HepG2 (cell line): ENCODE results near the gene ABTB2. TPM values are rescaled to one million over a fixed set of nuclear protein-coding genes. Genes with fewer than 3 reads are reported as not detected.

Experiments
- ATAC-seq: fragments of 200-7000 bp; cut with Tn5 transposase; 3 replicates; pipeline ENCODE4 v1.9.1; 2020; ENCODE audit warnings: mild to moderate bottlenecking, moderate library complexity
- BruUV-seq: library from RNA; stranded (reverse); fragments of 400-500 nt; replicated peaks from 2 replicates; lab custom pipeline; 2021; lab: Mats Ljungman, UMichigan
- CTCF ChIA-PET: fragments of 300-600 bp; formaldehyde crosslinking; extraction: SDS; loops from one replicate; lab custom pipeline; 2021; ENCODE audit warnings: low total read pairs, inconsistent platforms, low intra/inter-chr PET ratio; lab: Yijun Ruan, JAX
- POLR2A ChIA-PET: fragments of 350-600 bp; sonication (Branson Sonifier 250); formaldehyde crosslinking; loops from one replicate; lab custom pipeline; 2020; ENCODE audit warnings: antibody characterized with exemption, inconsistent platforms; lab: Yijun Ruan, JAX
- DNase-seq: peaks from one replicate; pipeline ENCODE4 v3.0.0-alpha.2; 2015; ENCODE audit warnings: low spot score
- FAIRE-seq: peaks from 3 replicates; lab custom pipeline; 2011; peaks lifted over from hg19 to GRCh38; lab: Jason Lieb, UNC
- H2AFZ ChIP-seq: one replicate; pipeline ENCODE4 v1.6.1; 2011; ENCODE audit warnings: low read length, inconsistent platforms
- H3K27ac ChIP-seq: fragments of 300-600 bp; 3 replicates; pipeline ENCODE4 v1.8.0; 2011; ENCODE audit warnings: mixed run types, mild to moderate bottlenecking, mixed read lengths, low read length, inconsistent platforms; ENCODE audit not compliant: insufficient read depth; ENCODE audit errors: extremely low read length
- H3K27me3 ChIP-seq, 2 experiments: fragments of 200-600 bp in 1 of 2; 2 replicates in 1 of 2; 3 replicates in 1 of 2; pipeline versions ENCODE4 v1.6.0 to v1.8.0; 2011; ENCODE audit warnings: low read length in 2 of 2, mild to moderate bottlenecking in 2 of 2, moderate library complexity in 2 of 2, inconsistent platforms in 1 of 2; ENCODE audit not compliant: insufficient read depth in 2 of 2, control insufficient read depth in 1 of 2
- H3K36me3 ChIP-seq, 2 experiments: fragments of 200-600 bp in 1 of 2; replicated peaks in 1 of 2; 2 replicates in 1 of 2; 3 replicates in 1 of 2; pipeline versions ENCODE4 v1.5.1 to v1.8.0; 2011; ENCODE audit warnings: low read length in 2 of 2, inconsistent platforms in 1 of 2; ENCODE audit not compliant: insufficient read depth in 2 of 2, control insufficient read depth in 1 of 2
- H3K4me1 ChIP-seq: 2 replicates; pipeline ENCODE4 v1.5.1; 2012; ENCODE audit warnings: low read length, inconsistent platforms; ENCODE audit not compliant: insufficient read depth
- H3K4me2 ChIP-seq: 2 replicates; pipeline ENCODE4 v1.6.0; 2011; ENCODE audit warnings: low read depth, low read length, inconsistent platforms
- H3K4me3 ChIP-seq, 3 experiments: fragments of 200-600 bp in 1 of 3; sonication (generic), shearing (Covaris generic) in 1 of 3; replicated peaks in 1 of 3; 2 replicates each; pipeline ENCODE4 v1.5.1; 2011 to 2016; ENCODE audit warnings: low read length in 3 of 3, inconsistent platforms in 2 of 3, low read depth in 2 of 3, mild to moderate bottlenecking in 2 of 3, control low read depth in 1 of 3, mixed read lengths in 1 of 3; ENCODE audit not compliant: insufficient read depth in 1 of 3
- H3K79me2 ChIP-seq: one replicate; pipeline ENCODE4 v1.6.1; 2011; ENCODE audit warnings: low read length, inconsistent platforms; ENCODE audit not compliant: insufficient read depth
- H3K9ac ChIP-seq: 2 replicates; pipeline ENCODE4 v1.6.0; 2011; ENCODE audit warnings: mild to moderate bottlenecking, low read depth, low read length, inconsistent platforms; ENCODE audit not compliant: insufficient read depth
- H3K9me3 ChIP-seq: 2 replicates; pipeline ENCODE4 v1.5.1; 2012; ENCODE audit warnings: mild to moderate bottlenecking, low read length
- H4K20me1 ChIP-seq: 2 replicates; pipeline ENCODE4 v1.6.0; 2011; ENCODE audit warnings: inconsistent platforms, mild to moderate bottlenecking, low read length, moderate library complexity; ENCODE audit not compliant: insufficient read depth
- BRD4 ChIP-seq: sonication (generic); formaldehyde crosslinking; IDR thresholded peaks from 2 replicates; pipeline ENCODE4 v1.4.0; 2020; ENCODE audit warnings: missing genetic modification reagents
- DPF2 ChIP-seq: sonication (generic); formaldehyde crosslinking; IDR thresholded peaks from 2 replicates; pipeline ENCODE4 v1.4.0; 2020; ENCODE audit warnings: mild to moderate bottlenecking, low read depth, missing genetic modification reagents, borderline replicate concordance
- ELF3 ChIP-seq: IDR thresholded peaks from 2 replicates; pipeline ENCODE4 v1.6.1; 2016; ENCODE audit warnings: missing genetic modification reagents, missing compliant biosample characterization
- GATA4 ChIP-seq: sonication (generic); IDR thresholded peaks from 2 replicates; pipeline ENCODE4 v1.6.1; 2016; ENCODE audit warnings: antibody characterized with exemption, low read depth, borderline replicate concordance
- HNF4G ChIP-seq, 2 experiments: sonication (generic) in 1 of 2; formaldehyde crosslinking in 1 of 2; IDR thresholded peaks; 2 replicates each; pipeline versions ENCODE4 v1.4.0 to v1.6.1; 2011 to 2020; ENCODE audit warnings: borderline replicate concordance in 2 of 2, low read depth in 2 of 2, mild to moderate bottlenecking in 2 of 2, low read length in 1 of 2, missing genetic modification reagents in 1 of 2, moderate library complexity in 1 of 2
- RCOR2 ChIP-seq: IDR thresholded peaks from 2 replicates; pipeline ENCODE4 v1.6.1; 2016; ENCODE audit warnings: missing biosample characterization, missing genetic modification reagents
- SRY ChIP-seq: sonication (generic); formaldehyde crosslinking; IDR thresholded peaks from 2 replicates; pipeline ENCODE4 v1.8.0; 2022; ENCODE audit warnings: mild to moderate bottlenecking, missing genetic modification reagents
- ZFP90 ChIP-seq: sonication (generic); formaldehyde crosslinking; IDR thresholded peaks from 2 replicates; pipeline ENCODE4 v1.8.0; 2022; ENCODE audit warnings: missing genetic modification reagents, mild to moderate bottlenecking, inconsistent platforms, borderline replicate concordance
- ZMYM3 ChIP-seq: sonication (generic); formaldehyde crosslinking; IDR thresholded peaks from 2 replicates; pipeline ENCODE4 v1.5.1; 2020; ENCODE audit warnings: mild to moderate bottlenecking, missing genetic modification reagents
- ZMYM4 ChIP-seq: sonication (generic); formaldehyde crosslinking; IDR thresholded peaks from 2 replicates; pipeline ENCODE4 v1.8.1; 2023; ENCODE audit warnings: mild to moderate bottlenecking, missing genetic modification reagents
- ZNF34 ChIP-seq: sonication (generic); formaldehyde crosslinking; IDR thresholded peaks from 2 replicates; pipeline ENCODE4 v1.4.0; 2020; ENCODE audit warnings: mild to moderate bottlenecking, missing genetic modification reagents, borderline replicate concordance
- ZNF709 ChIP-seq: sonication (generic); formaldehyde crosslinking; IDR thresholded peaks from 2 replicates; pipeline ENCODE4 v1.5.0; 2020; ENCODE audit warnings: mild to moderate bottlenecking, missing genetic modification reagents
- ZNF768 ChIP-seq: sonication (generic); formaldehyde crosslinking; IDR thresholded peaks from 2 replicates; pipeline ENCODE4 v1.4.0; 2020; ENCODE audit warnings: missing genetic modification reagents
- ZNF776 ChIP-seq: sonication (generic); formaldehyde crosslinking; IDR thresholded peaks from 2 replicates; pipeline ENCODE4 v1.4.0; 2020; ENCODE audit warnings: mild to moderate bottlenecking, missing genetic modification reagents
- WGBS: methylation state at CpG from one replicate; pipeline ENCODE4 v1.1.6; 2017; ENCODE audit warnings: low lambda C conversion rate; 5-methylcytosine and 5-hydroxymethylcytosine counted together
- in situ Hi-C: cut with HindIII; loops from 2 replicates; pipeline ENCODE4 v1.10.0; 2017; ENCODE audit warnings: low pct_unique_long_range_greater_than_20kb; ENCODE audit not compliant: extremely low pct_ligation_motif_present
- intact Hi-C: fragments of 100-400 bp; cut with micrococcal nuclease; formaldehyde crosslinking; loops from one replicate; pipeline ENCODE4 v1.10.0; 2022; ENCODE audit not compliant: unreplicated experiment
- polyA plus RNA-seq, 8 experiments: library from polyadenylated mRNA; depleted of rRNA in 3 of 8; stranded (reverse) in 7 of 8; unstranded in 1 of 8; fragments of >200 nt; fragmentation: Illumina TruSeq in 4 of 8; extraction: Trizol in 4 of 8; gene quantifications; 2 replicates each; pipeline versions ENCODE4 v1.2.1 to v1.2.3, GENCODE V29; 2011 to 2016; ENCODE audit warnings: low read depth in 4 of 8, missing spikeins in 1 of 8, mixed read lengths in 1 of 8; ENCODE audit not compliant: insufficient read depth in 1 of 8
- total RNA-seq, 5 experiments: library from RNA; depleted of rRNA; stranded (reverse); fragments of >200 nt; fragmentation: Illumina TruSeq; extraction: Trizol; gene quantifications; 2 replicates each; pipeline ENCODE4 v1.2.3, GENCODE V29; 2016; ENCODE audit warnings: low read depth in 1 of 5
- TF ChIP-seq, protein P1 (sequence below): IDR thresholded peaks from 2 replicates; pipeline ENCODE4 v1.6.1; 2016
- TF ChIP-seq, protein P2 (sequence below): sonication (generic); formaldehyde crosslinking; IDR thresholded peaks from 2 replicates; pipeline ENCODE4 v1.9.0; 2021; ENCODE audit warnings: missing genetic modification reagents, borderline replicate concordance

Gene ABTB2
- total and polyA plus RNA-seq, 2 of the 13 experiments (the other 11 are each of a cell fraction or from before 2014, with no cell fraction given) = 5.1 to 15.4 TPM

DNA sequence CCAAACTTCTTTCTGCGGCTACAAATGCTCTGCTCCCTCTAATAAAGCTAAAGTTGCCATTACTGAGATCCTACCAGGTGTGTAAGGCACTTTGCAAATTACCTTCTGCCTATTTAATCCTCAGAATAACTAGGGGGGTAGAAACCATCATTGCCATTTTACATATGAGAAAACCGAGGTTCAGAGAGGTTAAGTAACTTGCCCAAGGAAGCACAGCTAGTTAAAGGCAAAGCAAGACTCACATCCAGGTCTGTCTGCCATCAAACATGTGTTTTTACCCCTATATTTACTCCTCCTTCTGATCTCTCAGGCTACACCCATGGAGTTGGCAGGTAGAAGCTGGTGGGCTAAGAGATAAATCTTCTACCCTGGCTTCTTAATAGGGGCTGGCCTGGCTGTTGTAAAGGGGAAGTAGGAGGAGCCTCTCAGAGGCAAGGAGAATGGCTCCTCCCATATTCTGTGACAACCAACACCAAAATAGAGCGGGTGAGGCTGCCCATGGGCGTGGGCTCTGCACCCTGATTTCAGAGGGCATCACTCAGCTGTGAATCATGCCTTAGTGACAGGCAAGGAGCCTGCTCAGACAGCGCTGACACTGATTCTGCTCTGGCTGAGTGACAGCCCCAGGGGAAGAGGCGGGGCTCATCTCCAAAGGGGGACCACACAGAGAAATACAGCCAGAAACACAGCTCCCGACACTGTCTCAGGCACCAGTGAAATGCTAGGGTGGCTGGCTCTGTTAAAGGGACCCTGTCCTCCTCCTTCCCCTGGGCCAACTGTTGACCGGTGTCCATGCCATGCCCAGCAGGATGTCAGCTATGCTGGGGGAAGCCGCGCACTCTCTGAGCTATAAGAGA, 106.8 kb downstream of the ABTB2 start:
- Histone ChIP-seq H3K4me2 (no peak overlapping the region), H3K9ac (no peak overlapping the region), H4K20me1 (peaks cover 13% of the 10 kb centered on the region; the same call in 1 of the 2 replicates), H3K4me3 (no peak overlapping the region), H3K4me1 (peaks cover 39% of the 10 kb centered on the region), H2AFZ (no peak overlapping the region), H3K36me3 (no peaks in the 10 kb centered on the region), H3K79me2 (no peaks in the 10 kb centered on the region), H3K27ac (no peak overlapping the region), H3K9me3 (no peaks in the 10 kb centered on the region), H3K27me3 (no peaks in the 10 kb centered on the region)
- in situ Hi-C loops = no loop called here
- no peak for FAIRE-seq
- intact Hi-C loops = no loop called here
- DNase-seq = no peak
- CTCF ChIA-PET = no interaction called here
- TF ChIP-seq ZNF768 (CRISPR knock-in tag) (peak; percentile 64; the same call in 1 of the 2 replicates), ZNF34 (no peak), ZMYM3 (0 out of 2 replicates have a peak, but pooled peaks have one; percentile 19)
- POLR2A ChIA-PET = interaction anchor here (3.4 kb wide), 1 partner anchor 107 kb away, joined by 14 read pairs; the partner anchor contains the start of gene ABTB2
- no peak for ATAC-seq
- no TSS peak for BruUV-seq
- 91% methylated on average over 7 of the region's 10 CpGs for WGBS

DNA sequence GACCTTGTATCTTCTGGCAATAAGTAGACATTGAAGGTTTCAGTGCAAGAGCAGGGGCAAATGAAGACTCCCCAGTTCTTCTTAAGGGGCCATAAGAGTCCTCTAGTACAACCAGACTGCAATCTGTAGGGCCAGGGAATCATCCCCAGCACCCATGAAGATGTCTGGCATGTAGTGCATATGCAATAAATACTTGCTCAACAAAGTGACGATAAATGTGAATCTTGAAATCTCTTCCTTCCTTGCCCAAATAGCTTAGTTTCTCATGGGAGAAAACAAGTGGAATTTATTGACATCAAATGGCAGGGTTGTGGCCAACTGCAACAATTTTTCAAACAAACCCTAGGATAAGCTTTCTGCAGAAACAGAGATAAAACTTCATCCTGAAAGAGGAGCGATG, 107.6 kb downstream of the ABTB2 start:
- DNase-seq (no peak), FAIRE-seq (no peak), ATAC-seq (no peak)
- Histone ChIP-seq H3K27me3 (no peaks in the 10 kb centered on the region), H3K4me3 (no peak overlapping the region), H4K20me1 (peaks cover 13% of the 10 kb centered on the region; the same call in 1 of the 2 replicates), H3K4me1 (peaks cover 44% of the 10 kb centered on the region), H2AFZ (no peak overlapping the region), H3K9ac (no peak overlapping the region), H3K27ac (no peak overlapping the region), H3K36me3 (no peaks in the 10 kb centered on the region), H3K9me3 (no peaks in the 10 kb centered on the region), H3K79me2 (no peaks in the 10 kb centered on the region), H3K4me2 (no peak overlapping the region)
- in situ Hi-C loops (no loop called here), intact Hi-C loops (no loop called here)
- no TSS peak for BruUV-seq
- 87% methylated on average over 2 of the region's 2 CpGs for WGBS
- CTCF ChIA-PET = no interaction called here
- POLR2A ChIA-PET = interaction anchor here (0.7 to 3.4 kb wide), 2 partner anchors 108 to 177 kb away, joined by 3 to 14 read pairs; partner anchors contain the start of gene ABTB2
- TF ChIP-seq SRY (CRISPR knock-in tag) (no peak), ELF3 (CRISPR knock-in tag) (no peak), BRD4 (no peak), ZNF776 (CRISPR knock-in tag) (no peak), HNF4G (IDR thresholded peaks at IDR 0.05; ENCODE audit: borderline replicate concordance, low read depth, low read length) (no peak), HNF4G (CRISPR knock-in tag; IDR thresholded peaks at IDR 0.05; ENCODE audit: borderline replicate concordance, low read depth) (no peak), DPF2 (CRISPR knock-in tag) (no peak), GATA4 (no peak), ZMYM4 (CRISPR knock-in tag) (no peak), RCOR2 (no peak), ZNF709 (CRISPR knock-in tag) (no peak), ZFP90 (CRISPR knock-in tag) (no peak)
- TF ChIP-seq, protein P1, sequence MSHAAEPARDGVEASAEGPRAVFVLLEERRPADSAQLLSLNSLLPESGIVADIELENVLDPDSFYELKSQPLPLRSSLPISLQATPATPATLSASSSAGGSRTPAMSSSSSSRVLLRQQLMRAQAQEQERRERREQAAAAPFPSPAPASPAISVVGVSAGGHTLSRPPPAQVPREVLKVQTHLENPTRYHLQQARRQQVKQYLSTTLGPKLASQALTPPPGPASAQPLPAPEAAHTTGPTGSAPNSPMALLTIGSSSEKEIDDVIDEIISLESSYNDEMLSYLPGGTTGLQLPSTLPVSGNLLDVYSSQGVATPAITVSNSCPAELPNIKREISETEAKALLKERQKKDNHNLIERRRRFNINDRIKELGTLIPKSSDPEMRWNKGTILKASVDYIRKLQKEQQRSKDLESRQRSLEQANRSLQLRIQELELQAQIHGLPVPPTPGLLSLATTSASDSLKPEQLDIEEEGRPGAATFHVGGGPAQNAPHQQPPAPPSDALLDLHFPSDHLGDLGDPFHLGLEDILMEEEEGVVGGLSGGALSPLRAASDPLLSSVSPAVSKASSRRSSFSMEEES (CRISPR knock-in tag) = no peak
- TF ChIP-seq, protein P2, sequence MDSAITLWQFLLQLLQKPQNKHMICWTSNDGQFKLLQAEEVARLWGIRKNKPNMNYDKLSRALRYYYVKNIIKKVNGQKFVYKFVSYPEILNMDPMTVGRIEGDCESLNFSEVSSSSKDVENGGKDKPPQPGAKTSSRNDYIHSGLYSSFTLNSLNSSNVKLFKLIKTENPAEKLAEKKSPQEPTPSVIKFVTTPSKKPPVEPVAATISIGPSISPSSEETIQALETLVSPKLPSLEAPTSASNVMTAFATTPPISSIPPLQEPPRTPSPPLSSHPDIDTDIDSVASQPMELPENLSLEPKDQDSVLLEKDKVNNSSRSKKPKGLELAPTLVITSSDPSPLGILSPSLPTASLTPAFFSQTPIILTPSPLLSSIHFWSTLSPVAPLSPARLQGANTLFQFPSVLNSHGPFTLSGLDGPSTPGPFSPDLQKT (CRISPR knock-in tag) = no peak
